WTC11 (cell line): ENCODE results near the gene EPS8L2. TPM values are rescaled to one million over a fixed set of nuclear protein-coding genes. Genes with fewer than 3 reads are reported as not detected.
A peak's percentile ranks its signal among the peaks of the same experiment; 100 is the strongest.

ENCODE experiments used
- ATAC-seq: fragments of 200-7000 bp; cut with Tn5 transposase; 2 replicates; pipeline ENCODE4 v1.10.0; 2021; ENCODE audit warnings: mild to moderate bottlenecking, moderate library complexity
- CTCF ChIA-PET: fragments of 300-600 bp; sonication (Branson Sonifier 250); formaldehyde crosslinking; loops from one replicate; lab custom pipeline; 2021; ENCODE audit warnings: antibody characterized with exemption; lab: Charles Lee
- POLR2A ChIA-PET: fragments of 350-600 bp; sonication (Branson Sonifier 250); formaldehyde crosslinking; loops from one replicate; lab custom pipeline; 2021; ENCODE audit warnings: antibody characterized with exemption; lab: Charles Lee
- DNase-seq: peaks from one replicate; pipeline ENCODE4 v3.0.0; 2021; ENCODE audit warnings: low spot score
- H3K27ac Mint-ChIP-seq: 2 replicates; pipeline ENCODE4 v1.8.0; 2021; ENCODE audit warnings: mixed read lengths
- H3K27me3 Mint-ChIP-seq: 2 replicates; pipeline ENCODE4 v1.8.0; 2021; ENCODE audit warnings: low read depth, mild to moderate bottlenecking, moderate library complexity, mixed read lengths
- H3K36me3 Mint-ChIP-seq: 2 replicates; pipeline ENCODE4 v1.8.0; 2021; ENCODE audit warnings: mixed read lengths
- H3K4me1 Mint-ChIP-seq: 2 replicates; pipeline ENCODE4 v1.8.0; 2022; ENCODE audit warnings: mixed read lengths
- H3K4me3 Mint-ChIP-seq: 2 replicates; pipeline ENCODE4 v1.8.0; 2021; ENCODE audit warnings: mild to moderate bottlenecking, moderate library complexity, mixed read lengths
- H3K9me3 Mint-ChIP-seq: 2 replicates; pipeline ENCODE4 v1.8.0; 2021; ENCODE audit warnings: mixed read lengths
- ATF1 ChIP-seq: sonication (generic); formaldehyde crosslinking; IDR thresholded peaks from 2 replicates; pipeline ENCODE4 v1.8.1; 2023; ENCODE audit warnings: mild to moderate bottlenecking, moderate library complexity, missing genetic modification reagents
- EMX1 ChIP-seq: fragments of 250-450 bp; sonication (Bioruptor Pico); IDR thresholded peaks from 2 replicates; pipeline ENCODE4 v1.8.0; 2021; ENCODE audit warnings: mild to moderate bottlenecking
- FOXP1 ChIP-seq: sonication (generic); formaldehyde crosslinking; IDR thresholded peaks from 2 replicates; pipeline ENCODE4 v1.8.0; 2022; ENCODE audit warnings: missing genetic modification reagents, mild to moderate bottlenecking, moderate library complexity, borderline replicate concordance
- GABPB1 ChIP-seq: sonication (generic); formaldehyde crosslinking; IDR thresholded peaks from 2 replicates; pipeline ENCODE4 v1.8.1; 2023; ENCODE audit warnings: mild to moderate bottlenecking, missing genetic modification reagents
- GTF2I ChIP-seq: fragments of 250-450 bp; sonication (Bioruptor Pico); conservative IDR thresholded peaks from 2 replicates; pipeline ENCODE4 v1.4.0; 2021; ENCODE audit warnings: mild to moderate bottlenecking
- NFYB ChIP-seq: sonication (generic); formaldehyde crosslinking; conservative IDR thresholded peaks from 2 replicates; pipeline ENCODE4 v1.8.0; 2022; ENCODE audit warnings: low read depth, missing genetic modification reagents
- NR2C2 ChIP-seq: sonication (generic); formaldehyde crosslinking; IDR thresholded peaks from 2 replicates; pipeline ENCODE4 v1.8.0; 2022; ENCODE audit warnings: mild to moderate bottlenecking, missing genetic modification reagents
- SMAD3 ChIP-seq: sonication (generic); formaldehyde crosslinking; IDR thresholded peaks from 2 replicates; pipeline ENCODE4 v1.8.0; 2022; ENCODE audit warnings: missing genetic modification reagents, mild to moderate bottlenecking, borderline replicate concordance
- SOX15 ChIP-seq: fragments of 250-450 bp; sonication (Bioruptor Pico); IDR thresholded peaks from 2 replicates; pipeline ENCODE4 v1.9.0; 2021; ENCODE audit warnings: mild to moderate bottlenecking
- ZNF263 ChIP-seq: sonication (generic); formaldehyde crosslinking; IDR thresholded peaks from 2 replicates; pipeline ENCODE4 v1.8.1; 2022; ENCODE audit warnings: low read depth, mild to moderate bottlenecking, moderate library complexity, missing genetic modification reagents
- ZNF396 ChIP-seq: fragments of 250-450 bp; sonication (Bioruptor Pico); IDR thresholded peaks from 2 replicates; pipeline ENCODE4 v1.8.0; 2021; ENCODE audit warnings: mild to moderate bottlenecking, moderate library complexity, borderline replicate concordance
- ZNF671 ChIP-seq: fragments of 250-450 bp; sonication (Bioruptor Pico); IDR thresholded peaks from 2 replicates; pipeline ENCODE4 v1.8.0; 2021; ENCODE audit warnings: mild to moderate bottlenecking
- total RNA-seq: library from RNA; stranded (reverse); gene quantifications from 3 replicates; pipeline ENCODE4 v1.2.3, GENCODE V29; 2021
- TF ChIP-seq, protein P1 (sequence below): sonication (generic); formaldehyde crosslinking; IDR thresholded peaks from 2 replicates; pipeline ENCODE4 v1.8.1; 2022; ENCODE audit warnings: low read depth, mild to moderate bottlenecking, moderate library complexity, missing genetic modification reagents, borderline replicate concordance
- TF ChIP-seq, protein P2 (sequence below): sonication (generic); formaldehyde crosslinking; IDR thresholded peaks from 2 replicates; pipeline ENCODE4 v1.8.1; 2022; ENCODE audit warnings: low read depth, missing genetic modification reagents, borderline replicate concordance
- TF ChIP-seq, protein P3 (sequence below): sonication (generic); formaldehyde crosslinking; IDR thresholded peaks from 2 replicates; pipeline ENCODE4 v1.8.1; 2022; ENCODE audit warnings: missing genetic modification reagents, borderline replicate concordance
- TF ChIP-seq, protein P4 (sequence below): sonication (generic); formaldehyde crosslinking; IDR thresholded peaks from 2 replicates; pipeline ENCODE4 v1.8.1; 2023; ENCODE audit warnings: mild to moderate bottlenecking, missing genetic modification reagents, moderate library complexity
- TF ChIP-seq, protein P5 (sequence below): fragments of 200-600 bp; IDR thresholded peaks from 2 replicates; pipeline ENCODE4 v1.8.0; 2022; ENCODE audit warnings: antibody characterized with exemption
- TF ChIP-seq, protein P6 (sequence below): fragments of 250-450 bp; sonication (Bioruptor Pico); IDR thresholded peaks from 2 replicates; pipeline ENCODE4 v1.9.0; 2021; ENCODE audit warnings: mild to moderate bottlenecking

Gene EPS8L2
- total RNA-seq, 1 experiment from 2014 or later = 51.6 TPM

DNA sequence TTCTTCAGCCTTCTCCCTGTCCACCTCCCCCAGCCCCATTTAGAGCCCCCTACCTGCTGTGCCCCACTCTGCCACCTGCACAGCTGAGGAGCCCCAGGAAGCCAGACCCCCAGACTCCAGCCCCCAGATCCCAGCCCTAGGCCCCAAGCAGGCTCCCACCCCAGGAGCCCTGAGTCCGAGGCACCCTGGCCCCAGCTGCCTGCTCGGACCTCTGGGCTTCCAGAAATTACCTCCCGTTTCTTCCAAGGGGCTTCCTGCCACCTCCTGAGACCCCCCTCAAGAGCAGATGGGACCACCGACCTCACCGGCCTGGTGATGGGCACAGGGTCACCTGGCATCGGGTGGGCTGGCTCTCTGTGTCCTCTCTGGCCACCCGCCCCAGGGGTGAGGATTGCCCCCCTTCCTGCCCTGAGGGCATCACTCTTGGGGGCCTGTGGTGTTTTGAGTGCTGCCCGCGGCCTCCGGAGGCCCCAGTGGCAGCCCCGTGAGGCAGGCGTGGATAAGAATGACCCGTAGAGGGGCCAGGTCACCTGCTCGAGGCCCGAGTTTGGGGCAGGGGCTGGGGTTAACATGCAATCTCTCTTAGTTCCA lies 23.0 kb downstream of the EPS8L2 start:
- TF ChIP-seq SOX15 (CRISPR knock-in tag) = no peak
- TF ChIP-seq NFYB = no peak
- no peak for TF ChIP-seq ZNF263 (CRISPR knock-in tag)
- TF ChIP-seq GABPB1 (CRISPR knock-in tag) = no peak
- TF ChIP-seq, protein P1, sequence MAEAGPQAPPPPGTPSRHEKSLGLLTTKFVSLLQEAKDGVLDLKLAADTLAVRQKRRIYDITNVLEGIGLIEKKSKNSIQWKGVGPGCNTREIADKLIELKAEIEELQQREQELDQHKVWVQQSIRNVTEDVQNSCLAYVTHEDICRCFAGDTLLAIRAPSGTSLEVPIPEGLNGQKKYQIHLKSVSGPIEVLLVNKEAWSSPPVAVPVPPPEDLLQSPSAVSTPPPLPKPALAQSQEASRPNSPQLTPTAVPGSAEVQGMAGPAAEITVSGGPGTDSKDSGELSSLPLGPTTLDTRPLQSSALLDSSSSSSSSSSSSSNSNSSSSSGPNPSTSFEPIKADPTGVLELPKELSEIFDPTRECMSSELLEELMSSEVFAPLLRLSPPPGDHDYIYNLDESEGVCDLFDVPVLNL (CRISPR knock-in tag) = no peak
- TF ChIP-seq, protein P2, sequence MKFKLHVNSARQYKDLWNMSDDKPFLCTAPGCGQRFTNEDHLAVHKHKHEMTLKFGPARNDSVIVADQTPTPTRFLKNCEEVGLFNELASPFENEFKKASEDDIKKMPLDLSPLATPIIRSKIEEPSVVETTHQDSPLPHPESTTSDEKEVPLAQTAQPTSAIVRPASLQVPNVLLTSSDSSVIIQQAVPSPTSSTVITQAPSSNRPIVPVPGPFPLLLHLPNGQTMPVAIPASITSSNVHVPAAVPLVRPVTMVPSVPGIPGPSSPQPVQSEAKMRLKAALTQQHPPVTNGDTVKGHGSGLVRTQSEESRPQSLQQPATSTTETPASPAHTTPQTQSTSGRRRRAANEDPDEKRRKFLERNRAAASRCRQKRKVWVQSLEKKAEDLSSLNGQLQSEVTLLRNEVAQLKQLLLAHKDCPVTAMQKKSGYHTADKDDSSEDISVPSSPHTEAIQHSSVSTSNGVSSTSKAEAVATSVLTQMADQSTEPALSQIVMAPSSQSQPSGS (CRISPR knock-in tag) = no peak
- TF ChIP-seq ZNF396 = no peak
- no peak for TF ChIP-seq GTF2I (CRISPR knock-in tag)
- TF ChIP-seq, protein P3, sequence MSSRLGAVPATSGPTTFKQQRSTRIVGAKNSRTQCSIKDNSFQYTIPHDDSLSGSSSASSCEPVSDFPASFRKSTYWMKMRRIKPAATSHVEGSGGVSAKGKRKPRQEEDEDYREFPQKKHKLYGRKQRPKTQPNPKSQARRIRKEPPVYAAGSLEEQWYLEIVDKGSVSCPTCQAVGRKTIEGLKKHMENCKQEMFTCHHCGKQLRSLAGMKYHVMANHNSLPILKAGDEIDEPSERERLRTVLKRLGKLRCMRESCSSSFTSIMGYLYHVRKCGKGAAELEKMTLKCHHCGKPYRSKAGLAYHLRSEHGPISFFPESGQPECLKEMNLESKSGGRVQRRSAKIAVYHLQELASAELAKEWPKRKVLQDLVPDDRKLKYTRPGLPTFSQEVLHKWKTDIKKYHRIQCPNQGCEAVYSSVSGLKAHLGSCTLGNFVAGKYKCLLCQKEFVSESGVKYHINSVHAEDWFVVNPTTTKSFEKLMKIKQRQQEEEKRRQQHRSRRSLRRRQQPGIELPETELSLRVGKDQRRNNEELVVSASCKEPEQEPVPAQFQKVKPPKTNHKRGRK = no peak
- Mint-ChIP-seq H3K36me3 (no peaks in the 10 kb centered on the region), H3K27ac (no peak overlapping the region), H3K9me3 (no peaks in the 10 kb centered on the region), H3K4me3 (no peak overlapping the region), H3K4me1 (peaks cover 8% of the 10 kb centered on the region), H3K27me3 (peaks cover 8% of the 10 kb centered on the region)
- ChIA-PET CTCF (interaction anchor here (0.6 to 6.6 kb wide), 15 partner anchors 8 to 522 kb away, joined by 3 to 94 read pairs (median 8); partner anchors contain the start of genes DEAF1, EPS8L2, TALDO1 and TMEM80), POLR2A (no interaction called here)
- ATAC-seq = no peak
- no peak for DNase-seq

DNA sequence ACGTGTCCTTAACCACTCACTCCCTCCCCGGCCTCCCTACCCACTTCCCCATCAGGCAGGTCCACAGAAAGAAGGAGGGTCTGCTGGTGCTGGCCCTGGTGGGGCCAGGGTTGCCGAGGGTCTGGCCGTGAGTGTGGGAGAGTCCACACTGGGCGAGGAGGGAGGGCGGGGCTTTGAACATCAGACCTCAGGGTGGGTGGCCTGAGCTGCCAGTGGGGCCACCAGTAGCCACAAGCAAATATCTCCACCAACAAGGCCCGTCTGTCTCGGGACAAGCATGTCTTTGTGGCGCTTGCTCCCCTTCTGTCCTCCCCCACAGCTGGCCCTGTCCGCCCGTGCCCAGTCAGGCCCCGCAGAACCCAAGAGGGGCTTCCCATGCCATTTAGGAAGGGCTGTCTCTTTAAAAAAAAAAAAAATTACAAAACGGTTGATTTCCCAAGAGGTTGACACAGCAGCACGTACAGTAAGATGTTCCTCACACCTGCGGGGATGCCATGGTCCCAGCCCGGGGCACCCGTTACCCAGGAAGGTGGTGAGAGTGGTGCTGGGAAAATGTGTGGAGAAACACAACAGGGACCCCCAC lies 23.6 kb downstream of the EPS8L2 start:
- TF ChIP-seq, protein P4, sequence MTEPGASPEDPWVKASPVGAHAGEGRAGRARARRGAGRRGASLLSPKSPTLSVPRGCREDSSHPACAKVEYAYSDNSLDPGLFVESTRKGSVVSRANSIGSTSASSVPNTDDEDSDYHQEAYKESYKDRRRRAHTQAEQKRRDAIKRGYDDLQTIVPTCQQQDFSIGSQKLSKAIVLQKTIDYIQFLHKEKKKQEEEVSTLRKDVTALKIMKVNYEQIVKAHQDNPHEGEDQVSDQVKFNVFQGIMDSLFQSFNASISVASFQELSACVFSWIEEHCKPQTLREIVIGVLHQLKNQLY (CRISPR knock-in tag) = no peak
- TF ChIP-seq ZNF671 (CRISPR knock-in tag) (no peak), FOXP1 (CRISPR knock-in tag) (no peak), NR2C2 (CRISPR knock-in tag) (no peak), EMX1 (CRISPR knock-in tag) (no peak), ATF1 (no peak), SMAD3 (CRISPR knock-in tag) (no peak)
- TF ChIP-seq, protein P5, sequence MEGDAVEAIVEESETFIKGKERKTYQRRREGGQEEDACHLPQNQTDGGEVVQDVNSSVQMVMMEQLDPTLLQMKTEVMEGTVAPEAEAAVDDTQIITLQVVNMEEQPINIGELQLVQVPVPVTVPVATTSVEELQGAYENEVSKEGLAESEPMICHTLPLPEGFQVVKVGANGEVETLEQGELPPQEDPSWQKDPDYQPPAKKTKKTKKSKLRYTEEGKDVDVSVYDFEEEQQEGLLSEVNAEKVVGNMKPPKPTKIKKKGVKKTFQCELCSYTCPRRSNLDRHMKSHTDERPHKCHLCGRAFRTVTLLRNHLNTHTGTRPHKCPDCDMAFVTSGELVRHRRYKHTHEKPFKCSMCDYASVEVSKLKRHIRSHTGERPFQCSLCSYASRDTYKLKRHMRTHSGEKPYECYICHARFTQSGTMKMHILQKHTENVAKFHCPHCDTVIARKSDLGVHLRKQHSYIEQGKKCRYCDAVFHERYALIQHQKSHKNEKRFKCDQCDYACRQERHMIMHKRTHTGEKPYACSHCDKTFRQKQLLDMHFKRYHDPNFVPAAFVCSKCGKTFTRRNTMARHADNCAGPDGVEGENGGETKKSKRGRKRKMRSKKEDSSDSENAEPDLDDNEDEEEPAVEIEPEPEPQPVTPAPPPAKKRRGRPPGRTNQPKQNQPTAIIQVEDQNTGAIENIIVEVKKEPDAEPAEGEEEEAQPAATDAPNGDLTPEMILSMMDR = no peak
- TF ChIP-seq, protein P6, sequence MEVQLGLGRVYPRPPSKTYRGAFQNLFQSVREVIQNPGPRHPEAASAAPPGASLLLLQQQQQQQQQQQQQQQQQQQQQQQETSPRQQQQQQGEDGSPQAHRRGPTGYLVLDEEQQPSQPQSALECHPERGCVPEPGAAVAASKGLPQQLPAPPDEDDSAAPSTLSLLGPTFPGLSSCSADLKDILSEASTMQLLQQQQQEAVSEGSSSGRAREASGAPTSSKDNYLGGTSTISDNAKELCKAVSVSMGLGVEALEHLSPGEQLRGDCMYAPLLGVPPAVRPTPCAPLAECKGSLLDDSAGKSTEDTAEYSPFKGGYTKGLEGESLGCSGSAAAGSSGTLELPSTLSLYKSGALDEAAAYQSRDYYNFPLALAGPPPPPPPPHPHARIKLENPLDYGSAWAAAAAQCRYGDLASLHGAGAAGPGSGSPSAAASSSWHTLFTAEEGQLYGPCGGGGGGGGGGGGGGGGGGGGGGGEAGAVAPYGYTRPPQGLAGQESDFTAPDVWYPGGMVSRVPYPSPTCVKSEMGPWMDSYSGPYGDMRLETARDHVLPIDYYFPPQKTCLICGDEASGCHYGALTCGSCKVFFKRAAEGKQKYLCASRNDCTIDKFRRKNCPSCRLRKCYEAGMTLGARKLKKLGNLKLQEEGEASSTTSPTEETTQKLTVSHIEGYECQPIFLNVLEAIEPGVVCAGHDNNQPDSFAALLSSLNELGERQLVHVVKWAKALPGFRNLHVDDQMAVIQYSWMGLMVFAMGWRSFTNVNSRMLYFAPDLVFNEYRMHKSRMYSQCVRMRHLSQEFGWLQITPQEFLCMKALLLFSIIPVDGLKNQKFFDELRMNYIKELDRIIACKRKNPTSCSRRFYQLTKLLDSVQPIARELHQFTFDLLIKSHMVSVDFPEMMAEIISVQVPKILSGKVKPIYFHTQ = no peak
- TF ChIP-seq, protein P3 = no peak
- Mint-ChIP-seq H3K4me3 (no peak overlapping the region), H3K4me1 (peaks cover 6% of the 10 kb centered on the region), H3K36me3 (peaks cover 3% of the 10 kb centered on the region; the same call in 1 of the 2 replicates), H3K27ac (0 out of 2 replicates have a peak overlapping the region, but pooled peaks have one; percentile 32), H3K9me3 (no peaks in the 10 kb centered on the region), H3K27me3 (peaks cover 8% of the 10 kb centered on the region)
- ATAC-seq (no peak), DNase-seq (no peak)
- POLR2A ChIA-PET = no interaction called here
- CTCF ChIA-PET = interaction anchor here (2.0 to 6.6 kb wide), 2 partner anchors 26 to 35 kb away, joined by 6 to 94 read pairs; no protein-coding TSS in a partner anchor
